GM12864 (cell line): ENCODE results near the gene KANSL1.

Experiments
- DNase-seq: peaks from one replicate; pipeline ENCODE4 v3.0.0-alpha.2; 2011; ENCODE audit warnings: low read depth
- H3K4me3 ChIP-seq: 2 replicates; pipeline ENCODE4 v1.5.1; 2011; ENCODE audit warnings: mild to moderate bottlenecking, low read depth, low read length, control low read depth
- CTCF ChIP-seq: IDR thresholded peaks from 2 replicates; pipeline ENCODE4 v1.5.1; 2011; ENCODE audit warnings: low read depth, mild to moderate bottlenecking, moderate library complexity, low read length, control low read depth, inconsistent platforms; ENCODE audit errors: missing control alignments

The KANSL1 gene

DNA sequence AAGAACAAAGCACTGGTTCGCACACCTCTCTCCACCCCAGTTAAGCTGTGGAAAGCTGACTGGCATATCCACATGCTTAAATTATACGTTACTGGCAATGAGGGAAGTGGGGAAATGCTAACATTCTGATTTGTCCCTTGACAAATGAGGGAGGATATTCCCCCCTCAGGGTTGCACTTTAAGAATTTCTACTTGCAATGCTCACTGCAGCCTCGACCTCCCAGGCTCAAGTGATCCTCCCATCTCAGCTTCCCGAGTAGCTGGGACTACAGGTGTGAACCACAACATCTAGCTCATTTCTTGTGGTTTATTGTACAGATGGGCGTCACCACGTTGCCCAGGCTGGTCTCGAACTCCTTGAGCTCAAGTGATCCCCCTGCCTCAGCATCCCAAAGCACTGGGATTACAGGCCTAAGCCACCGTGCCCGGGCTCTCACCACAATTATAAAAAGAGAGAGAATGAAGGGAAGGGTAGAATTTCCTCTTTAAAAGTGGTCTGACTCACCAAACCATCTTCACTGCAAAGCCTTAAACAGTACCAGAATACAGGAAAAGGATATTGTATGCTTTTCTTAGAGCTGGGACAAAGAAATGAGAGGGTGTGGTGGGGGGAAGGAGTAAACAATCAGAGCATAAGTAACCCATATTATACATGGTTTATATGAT, 38.9 kb downstream of the KANSL1 start:
- no peak for DNase-seq

GRCh38 chr17:46152423-46152822, 40.8 kb downstream of the KANSL1 start:
- no peak overlapping the region for H3K4me3 ChIP-seq
- TF ChIP-seq CTCF, result no peak
- peak; percentile 72 for DNase-seq

More for the DNA sequence above, 38.9 kb downstream of the KANSL1 start:
- no peak for TF ChIP-seq CTCF
- H3K4me3 ChIP-seq, result no peak overlapping the region

- no peak for DNase-seq
- H3K4me3 ChIP-seq, result no peak overlapping the region
- no peak for TF ChIP-seq CTCF
Observed at GRCh38 chr17:46151762-46152161, 41.5 kb downstream of the KANSL1 start.

DNA sequence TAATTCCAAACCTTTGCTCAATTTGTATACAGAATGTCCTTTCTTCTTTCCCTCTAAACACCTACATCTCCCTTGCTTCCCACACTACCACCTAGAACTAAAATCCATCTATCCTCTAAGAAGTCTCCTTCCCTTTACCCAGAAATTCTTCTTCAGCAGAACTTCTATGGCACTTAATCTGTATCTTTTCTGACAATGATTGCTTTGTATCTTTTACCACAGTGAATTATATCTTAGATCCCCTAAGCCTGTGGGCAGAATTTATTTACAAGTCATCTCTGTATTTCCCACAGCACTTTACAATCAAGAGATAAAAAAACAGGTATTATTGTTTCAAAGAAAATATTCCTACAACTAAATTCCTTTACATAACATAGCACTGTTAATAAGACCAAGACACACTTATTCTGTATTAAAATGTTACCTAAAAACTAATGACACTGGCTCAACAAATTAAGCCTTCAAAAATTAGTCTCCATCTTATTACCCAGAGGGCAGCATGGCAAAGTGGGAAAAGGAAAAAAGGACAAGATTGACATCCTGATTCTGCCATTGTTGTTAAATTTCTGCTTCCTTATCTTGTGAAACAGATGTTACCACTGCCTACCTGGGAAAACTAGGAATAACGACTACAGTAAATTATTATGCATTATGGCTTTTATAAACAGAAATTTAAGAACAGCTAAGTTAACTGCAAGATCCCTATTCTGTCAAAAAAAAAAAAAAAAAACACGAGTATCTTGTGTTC, 42.8 kb downstream of the KANSL1 start:
- no peak overlapping the region for H3K4me3 ChIP-seq
- no peak for TF ChIP-seq CTCF
- no peak for DNase-seq

DNA sequence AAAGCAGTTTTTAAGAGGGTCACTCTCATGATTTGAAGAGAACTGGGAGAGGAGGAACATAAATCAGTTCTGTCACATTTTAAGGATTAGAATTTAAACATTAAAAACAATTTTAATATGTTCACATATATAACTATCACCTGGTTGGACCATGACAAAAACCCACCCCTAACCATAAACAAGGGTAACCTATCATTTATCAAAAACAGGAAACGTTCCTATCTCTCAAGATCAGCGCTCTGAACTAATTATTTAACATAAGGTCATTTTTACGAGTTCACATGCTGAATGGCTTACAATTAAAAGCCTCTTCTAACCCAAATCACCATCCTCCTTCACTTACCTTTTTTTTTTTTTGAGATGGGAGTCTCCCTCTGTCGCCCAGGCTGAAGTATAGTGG, 45.0 kb downstream of the KANSL1 start:
- TF ChIP-seq CTCF, result no peak
- H3K4me3 ChIP-seq, result no peak overlapping the region
- no peak for DNase-seq

DNA sequence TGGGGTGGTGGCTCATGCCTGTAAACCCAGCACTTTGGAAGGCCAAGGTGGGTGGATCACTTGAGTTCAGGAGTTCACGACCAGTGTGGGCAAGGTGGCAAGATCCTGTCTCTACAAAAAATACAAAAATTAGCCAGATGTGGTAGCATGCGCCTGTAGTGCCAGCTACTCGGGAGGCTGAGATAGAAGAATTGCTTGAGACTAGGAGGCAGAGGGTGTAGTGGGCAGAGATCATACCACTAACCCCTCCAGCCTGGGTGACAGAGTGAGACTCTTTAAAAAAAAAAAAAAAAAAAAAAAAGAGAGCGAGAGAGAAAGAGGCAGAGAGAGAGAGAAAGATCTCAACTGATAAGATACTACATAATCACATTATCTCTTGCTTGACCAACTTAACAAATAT, 45.9 kb downstream of the KANSL1 start:
- H3K4me3 ChIP-seq, result no peak overlapping the region
- DNase-seq, result no peak
- TF ChIP-seq CTCF, result no peak
